Measurements from ENCODE around the gene SEZ6. TPM values are rescaled to one million over a fixed set of nuclear protein-coding genes. Genes with fewer than 3 reads are reported as not detected.

SEZ6 gene
- total RNA-seq, result not detected in 2 replicates
- not detected in 2 replicates for polyA plus RNA-seq
- not detected in 2 replicates for polyA plus RNA-seq (2012)
- polyA minus RNA-seq (ENCODE audit: low replicate concordance), result not detected in 2 replicates

GRCh38 chr17:29005936-29006511, at the start of gene SEZ6:
TSS of gene SEZ6 (minus strand) at chr17:29006033. CDS start at chr17:29005869, 164 bp downstream.
- Histone ChIP-seq H4K20me1 (ENCODE audit: control insufficient read depth, extremely low read depth, insufficient read depth, low read length) (no peaks in the 10 kb centered on the region), H3K79me2 (ENCODE audit: control insufficient read depth, insufficient read depth, low read length) (no peaks in the 10 kb centered on the region), H3K36me3 (ENCODE audit: control insufficient read depth, insufficient read depth, low read length) (no peaks in the 10 kb centered on the region), H3K4me3 (replicated peaks in 1 of 4; ENCODE audit: control extremely low read depth in 1 of 4, insufficient read depth in 1 of 4, low read depth in 3 of 4, low read length in 4 of 4) (no peak within 1 kb of the TSS), H3K27ac (ENCODE audit: insufficient read depth, low read length) (no peak within 1 kb of the TSS), H2AFZ (ENCODE audit: low read length) (no peak within 1 kb of the TSS), H3K4me1 (ENCODE audit: control insufficient read depth, extremely low read depth, insufficient read depth, low read length) (no peaks in the 10 kb centered on the region), H3K27me3 (ENCODE audit: control insufficient read depth, insufficient read depth, low read length) (peaks cover 41% of the 10 kb centered on the region), H3K9me3 (ENCODE audit: control insufficient read depth, insufficient read depth, low read depth, low read length) (no peaks in the 10 kb centered on the region), H3K4me2 (ENCODE audit: extremely low read depth, insufficient read depth, low read length) (no peak within 1 kb of the TSS), H3K9ac (ENCODE audit: insufficient read depth, low read length) (no peak within 1 kb of the TSS)
- DNase-seq (ENCODE audit: low read depth in 2 of 2), result peak; percentile 55 to 60
- TF ChIP-seq EZH2 (IDR thresholded peaks at IDR 0.05; ENCODE audit: low read length, missing control alignments), result no peak
- TF ChIP-seq, protein P1, sequence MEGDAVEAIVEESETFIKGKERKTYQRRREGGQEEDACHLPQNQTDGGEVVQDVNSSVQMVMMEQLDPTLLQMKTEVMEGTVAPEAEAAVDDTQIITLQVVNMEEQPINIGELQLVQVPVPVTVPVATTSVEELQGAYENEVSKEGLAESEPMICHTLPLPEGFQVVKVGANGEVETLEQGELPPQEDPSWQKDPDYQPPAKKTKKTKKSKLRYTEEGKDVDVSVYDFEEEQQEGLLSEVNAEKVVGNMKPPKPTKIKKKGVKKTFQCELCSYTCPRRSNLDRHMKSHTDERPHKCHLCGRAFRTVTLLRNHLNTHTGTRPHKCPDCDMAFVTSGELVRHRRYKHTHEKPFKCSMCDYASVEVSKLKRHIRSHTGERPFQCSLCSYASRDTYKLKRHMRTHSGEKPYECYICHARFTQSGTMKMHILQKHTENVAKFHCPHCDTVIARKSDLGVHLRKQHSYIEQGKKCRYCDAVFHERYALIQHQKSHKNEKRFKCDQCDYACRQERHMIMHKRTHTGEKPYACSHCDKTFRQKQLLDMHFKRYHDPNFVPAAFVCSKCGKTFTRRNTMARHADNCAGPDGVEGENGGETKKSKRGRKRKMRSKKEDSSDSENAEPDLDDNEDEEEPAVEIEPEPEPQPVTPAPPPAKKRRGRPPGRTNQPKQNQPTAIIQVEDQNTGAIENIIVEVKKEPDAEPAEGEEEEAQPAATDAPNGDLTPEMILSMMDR (conservative IDR thresholded peaks at IDR 0.05 in 1 of 2, IDR thresholded peaks at IDR 0.05 in 1 of 2; ENCODE audit: low read depth in 1 of 2, low read length in 2 of 2), result no peak

DNA sequence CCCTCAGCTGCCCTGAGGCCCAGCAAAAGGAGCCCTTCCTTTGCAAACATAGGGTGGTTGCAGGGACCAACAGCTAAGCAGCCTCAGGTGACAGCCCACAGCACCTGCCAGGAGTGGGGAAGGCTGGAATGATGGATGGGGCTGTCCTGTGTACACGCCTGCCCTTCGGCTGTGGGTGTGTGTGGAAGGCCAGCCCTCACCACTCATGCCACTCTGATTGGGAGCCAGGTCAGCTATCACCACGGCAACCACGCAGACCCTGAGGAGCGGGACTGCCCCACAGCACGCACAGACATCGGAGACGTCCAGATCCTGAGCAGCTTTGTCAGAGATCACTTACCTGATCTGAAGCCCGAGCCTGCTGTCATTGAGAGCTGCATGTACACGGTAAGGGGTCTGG, 49.0 kb upstream of the SEZ6 start:
- Histone ChIP-seq H3K27me3 (ENCODE audit: control insufficient read depth, insufficient read depth, low read length) (peaks cover 22% of the 10 kb centered on the region), H3K9me3 (ENCODE audit: control insufficient read depth, insufficient read depth, low read depth, low read length) (no peaks in the 10 kb centered on the region)

GRCh38 chr17:29051731-29052130, 45.9 kb upstream of the SEZ6 start:
- no peaks in the 10 kb centered on the region for H3K79me2 ChIP-seq (ENCODE audit: control insufficient read depth, insufficient read depth, low read length)
- H3K27ac ChIP-seq (ENCODE audit: insufficient read depth, low read length), result no peak overlapping the region
- H3K36me3 ChIP-seq (ENCODE audit: control insufficient read depth, insufficient read depth, low read length), result no peaks in the 10 kb centered on the region
- no peaks in the 10 kb centered on the region for H3K9me3 ChIP-seq (ENCODE audit: control insufficient read depth, insufficient read depth, low read depth, low read length)
- H3K4me1 ChIP-seq (ENCODE audit: control insufficient read depth, extremely low read depth, insufficient read depth, low read length), result no peaks in the 10 kb centered on the region
- H3K9ac ChIP-seq (ENCODE audit: insufficient read depth, low read length), result no peak overlapping the region
- H3K4me3 ChIP-seq (replicated peaks in 1 of 4; ENCODE audit: control extremely low read depth in 1 of 4, insufficient read depth in 1 of 4, low read depth in 3 of 4, low read length in 4 of 4), result no peak overlapping the region
- no peak for DNase-seq (ENCODE audit: low read depth in 2 of 2)
- H2AFZ ChIP-seq (ENCODE audit: low read length), result no peak overlapping the region
- H4K20me1 ChIP-seq (ENCODE audit: control insufficient read depth, extremely low read depth, insufficient read depth, low read length), result no peaks in the 10 kb centered on the region
- peaks cover 31% of the 10 kb centered on the region for H3K27me3 ChIP-seq (ENCODE audit: control insufficient read depth, insufficient read depth, low read length)
- TF ChIP-seq, protein P1 (conservative IDR thresholded peaks at IDR 0.05 in 1 of 2, IDR thresholded peaks at IDR 0.05 in 1 of 2; ENCODE audit: low read depth in 1 of 2, low read length in 2 of 2), result no peak
- TF ChIP-seq EZH2 (IDR thresholded peaks at IDR 0.05; ENCODE audit: low read length, missing control alignments), result no peak
- H3K4me2 ChIP-seq (ENCODE audit: extremely low read depth, insufficient read depth, low read length), result no peak overlapping the region

More for the DNA sequence above, 49.0 kb upstream of the SEZ6 start:
- DNase-seq (ENCODE audit: low read depth in 2 of 2), result no peak
- H3K4me3 ChIP-seq (replicated peaks in 1 of 4; ENCODE audit: control extremely low read depth in 1 of 4, insufficient read depth in 1 of 4, low read depth in 3 of 4, low read length in 4 of 4), result no peak overlapping the region
- no peak overlapping the region for H3K4me2 ChIP-seq (ENCODE audit: extremely low read depth, insufficient read depth, low read length)
- H4K20me1 ChIP-seq (ENCODE audit: control insufficient read depth, extremely low read depth, insufficient read depth, low read length), result no peaks in the 10 kb centered on the region
- H3K36me3 ChIP-seq (ENCODE audit: control insufficient read depth, insufficient read depth, low read length), result no peaks in the 10 kb centered on the region
- no peak overlapping the region for H3K27ac ChIP-seq (ENCODE audit: insufficient read depth, low read length)
- no peaks in the 10 kb centered on the region for H3K79me2 ChIP-seq (ENCODE audit: control insufficient read depth, insufficient read depth, low read length)
- H3K9ac ChIP-seq (ENCODE audit: insufficient read depth, low read length), result no peak overlapping the region
- no peaks in the 10 kb centered on the region for H3K4me1 ChIP-seq (ENCODE audit: control insufficient read depth, extremely low read depth, insufficient read depth, low read length)
- no peak for TF ChIP-seq EZH2 (IDR thresholded peaks at IDR 0.05; ENCODE audit: low read length, missing control alignments)
- TF ChIP-seq, protein P1 (conservative IDR thresholded peaks at IDR 0.05 in 1 of 2, IDR thresholded peaks at IDR 0.05 in 1 of 2; ENCODE audit: low read depth in 1 of 2, low read length in 2 of 2), result no peak
- no peak overlapping the region for H2AFZ ChIP-seq (ENCODE audit: low read length)
